Naive B cell (primary cell): ENCODE results near the gene SP100. TPM values are rescaled to one million over a fixed set of nuclear protein-coding genes. Genes with fewer than 3 reads are reported as not detected.

Experiments used
- ATAC-seq, 2 donors: fragments of 150-1000 bp; cut with Tn5 transposase; 2 replicates each; pipeline ENCODE4 v1.10.0; 2021; ENCODE audit warnings: low read depth in 2 of 2, mild to moderate bottlenecking in 2 of 2, moderate library complexity in 2 of 2
- DNase-seq: peaks from one replicate; pipeline ENCODE4 v3.0.0; 2022
- H3K27ac Mint-ChIP-seq, 6 donors: one replicate each; pipeline ENCODE4 v1.8.0; 2020 to 2022; ENCODE audit warnings: mild to moderate bottlenecking in 6 of 6, mixed read lengths in 6 of 6, moderate library complexity in 5 of 6, inconsistent platforms in 2 of 6
- H3K27me3 Mint-ChIP-seq, 3 donors: one replicate each; pipeline ENCODE4 v1.8.0; 2021 to 2022; ENCODE audit warnings: mixed read lengths in 3 of 3, mild to moderate bottlenecking in 1 of 3
- H3K36me3 Mint-ChIP-seq, 2 donors: one replicate each; pipeline ENCODE4 v1.8.0; 2020 to 2022; ENCODE audit warnings: mixed read lengths in 2 of 2, inconsistent platforms in 1 of 2, mild to moderate bottlenecking in 1 of 2
- H3K4me1 Mint-ChIP-seq, 3 donors: one replicate each; pipeline ENCODE4 v1.8.0; 2020 to 2022; ENCODE audit warnings: mixed read lengths in 3 of 3, inconsistent platforms in 1 of 3, mild to moderate bottlenecking in 1 of 3, moderate library complexity in 1 of 3
- H3K4me3 Mint-ChIP-seq, 8 donors: one replicate each; pipeline ENCODE4 v1.8.0; 2020 to 2022; ENCODE audit warnings: mild to moderate bottlenecking in 8 of 8, mixed read lengths in 8 of 8, moderate library complexity in 8 of 8, inconsistent platforms in 2 of 8
- H3K9me3 Mint-ChIP-seq, 7 donors: one replicate each; pipeline ENCODE4 v1.8.0; 2020 to 2022; ENCODE audit warnings: mixed read lengths in 7 of 7, mild to moderate bottlenecking in 5 of 7, inconsistent platforms in 2 of 7, moderate library complexity in 1 of 7
- polyA plus RNA-seq, 6 donors: library from polyadenylated mRNA; unstranded; fragments of 300-500 nt; fragmentation: Illumina TruSeq; gene quantifications; one replicate each; pipeline ENCODE4 v1.2.3, GENCODE V29; 2021; ENCODE audit warnings: low read depth in 6 of 6

The SP100 gene
- polyA plus RNA-seq, 6 donors from 2014 or later, result 188 to 428 (median 231) TPM

- H3K9me3 Mint-ChIP-seq, result peaks cover 17 to 34% (median 24%) of the 10 kb centered on the region in 7 donors
- H3K4me3 Mint-ChIP-seq, result no peak overlapping the region
- ATAC-seq, result no peak
- no peak for DNase-seq
- peaks cover 9 to 28% (median 14%) of the 10 kb centered on the region in 3 donors for H3K4me1 Mint-ChIP-seq
- H3K27me3 Mint-ChIP-seq, result no peaks in the 10 kb centered on the region
- H3K36me3 Mint-ChIP-seq, result peaks cover 18 to 32% of the 10 kb centered on the region in 2 donors
- no peak overlapping the region for H3K27ac Mint-ChIP-seq
Measured at GRCh38 chr2:230577114-230577513, 161.1 kb downstream of the SP100 start.

- H3K27me3 Mint-ChIP-seq, result no peaks in the 10 kb centered on the region
- peaks cover 18 to 35% (median 26%) of the 10 kb centered on the region in 7 donors for H3K9me3 Mint-ChIP-seq
- H3K36me3 Mint-ChIP-seq, result peaks cover 25 to 40% of the 10 kb centered on the region in 2 donors
- H3K27ac Mint-ChIP-seq, result no peak overlapping the region
- ATAC-seq (no peak), DNase-seq (no peak)
- H3K4me3 Mint-ChIP-seq, result no peak overlapping the region
- peaks cover 17 to 34% (median 24%) of the 10 kb centered on the region in 3 donors for H3K4me1 Mint-ChIP-seq
Measured at GRCh38 chr2:230578106-230578505, 162.1 kb downstream of the SP100 start.

- Mint-ChIP-seq H3K27ac (peak overlapping the region; percentile 58 to 98 (median 80)), H3K4me3 (peak overlapping the region in 6 of 8 donors; percentile 8 to 88 (median 54)), H3K9me3 (peaks cover 4 to 15% (median 10%) of the 10 kb centered on the region in 7 donors), H3K36me3 (peaks cover 15 to 16% of the 10 kb centered on the region in 2 donors), H3K4me1 (peaks cover 31 to 42% (median 40%) of the 10 kb centered on the region in 3 donors), H3K27me3 (no peaks in the 10 kb centered on the region)
- peak; percentile 90 to 91 for ATAC-seq
- peak; percentile 57 for DNase-seq
Measured at GRCh38 chr2:230582851-230583283, 166.9 kb downstream of the SP100 start.

- Mint-ChIP-seq H3K4me3 (peak overlapping the region in 5 of 8 donors; percentile 8 to 88 (median 54)), H3K4me1 (peaks cover 36 to 46% (median 41%) of the 10 kb centered on the region in 3 donors), H3K9me3 (peaks cover 4 to 17% (median 10%) of the 10 kb centered on the region in 7 donors), H3K36me3 (peaks cover 15 to 16% of the 10 kb centered on the region in 2 donors), H3K27ac (peak overlapping the region in 4 of 6 donors; percentile 68 to 98 (median 81)), H3K27me3 (no peaks in the 10 kb centered on the region)
- ATAC-seq, result peak in 1 of 2 donors; percentile 32
- DNase-seq, result no peak
Measured at GRCh38 chr2:230583581-230583980, 167.6 kb downstream of the SP100 start.

- peaks cover 53 to 67% (median 62%) of the 10 kb centered on the region in 3 donors for H3K4me1 Mint-ChIP-seq
- H3K4me3 Mint-ChIP-seq, result no peak overlapping the region
- peaks cover 22 to 25% of the 10 kb centered on the region in 2 donors for H3K36me3 Mint-ChIP-seq
- DNase-seq (no peak), ATAC-seq (no peak)
- H3K27me3 Mint-ChIP-seq, result no peaks in the 10 kb centered on the region
- H3K9me3 Mint-ChIP-seq, result peaks cover 7 to 28% (median 15%) of the 10 kb centered on the region in 7 donors
- H3K27ac Mint-ChIP-seq, result peak overlapping the region in 3 of 6 donors; percentile 20 to 94 (median 44)
Measured at GRCh38 chr2:230586328-230586982, 170.5 kb downstream of the SP100 start.

- Mint-ChIP-seq H3K4me3 (no peak overlapping the region), H3K27ac (peak overlapping the region in 3 of 6 donors; percentile 81 to 88 (median 87)), H3K27me3 (no peaks in the 10 kb centered on the region), H3K4me1 (peaks cover 49 to 71% (median 64%) of the 10 kb centered on the region in 3 donors), H3K36me3 (peaks cover 9 to 10% of the 10 kb centered on the region in 2 donors), H3K9me3 (peaks cover 3 to 15% (median 6%) of the 10 kb centered on the region in 7 donors)
- no peak for DNase-seq
- no peak for ATAC-seq
Measured at GRCh38 chr2:230589025-230589424, 173.0 kb downstream of the SP100 start.

- Mint-ChIP-seq H3K4me1 (peaks cover 50 to 74% (median 68%) of the 10 kb centered on the region in 3 donors), H3K36me3 (peaks cover 9 to 10% of the 10 kb centered on the region in 2 donors), H3K27ac (peak overlapping the region; percentile 46 to 88 (median 80)), H3K27me3 (no peaks in the 10 kb centered on the region), H3K9me3 (peaks cover 3 to 15% (median 6%) of the 10 kb centered on the region in 7 donors), H3K4me3 (peak overlapping the region; percentile 0 to 66 (median 54))
- ATAC-seq (peak; percentile 96 to 97), DNase-seq (peak; percentile 73)
Measured at GRCh38 chr2:230589497-230590015, 173.6 kb downstream of the SP100 start.

- H3K27ac Mint-ChIP-seq, result peak overlapping the region in 4 of 6 donors; percentile 1 to 87 (median 48)
- peaks cover 6 to 10% of the 10 kb centered on the region in 2 donors for H3K36me3 Mint-ChIP-seq
- ATAC-seq, result no peak
- H3K4me1 Mint-ChIP-seq, result peaks cover 53 to 78% (median 69%) of the 10 kb centered on the region in 3 donors
- no peak for DNase-seq
- H3K27me3 Mint-ChIP-seq, result no peaks in the 10 kb centered on the region
- H3K4me3 Mint-ChIP-seq, result peak overlapping the region in 2 of 8 donors; percentile 21 to 63
- peaks cover 3 to 15% (median 6%) of the 10 kb centered on the region in 7 donors for H3K9me3 Mint-ChIP-seq
Measured at GRCh38 chr2:230590333-230590732, 174.3 kb downstream of the SP100 start.

- Mint-ChIP-seq H3K27me3 (no peaks in the 10 kb centered on the region), H3K4me1 (peaks cover 64 to 85% (median 78%) of the 10 kb centered on the region in 3 donors), H3K9me3 (peaks cover 6 to 15% (median 8%) of the 10 kb centered on the region in 7 donors), H3K27ac (peak overlapping the region in 3 of 6 donors; percentile 72 to 91 (median 76)), H3K36me3 (peaks cover 6 to 10% of the 10 kb centered on the region in 2 donors), H3K4me3 (peak overlapping the region in 2 of 8 donors; percentile 31 to 52)
- DNase-seq, result no peak
- ATAC-seq, result no peak
Measured at GRCh38 chr2:230591850-230592249, 175.8 kb downstream of the SP100 start.

- Mint-ChIP-seq H3K27me3 (no peaks in the 10 kb centered on the region), H3K4me3 (peak overlapping the region in 5 of 8 donors; percentile 4 to 76 (median 40))
- no peak for ATAC-seq
Measured at GRCh38 chr2:230592775-230593174, 176.8 kb downstream of the SP100 start.

More at GRCh38 chr2:230592775-230593174, 176.8 kb downstream of the SP100 start:
- peaks cover 71 to 93% (median 87%) of the 10 kb centered on the region in 3 donors for H3K4me1 Mint-ChIP-seq
- peaks cover 6 to 20% (median 11%) of the 10 kb centered on the region in 7 donors for H3K9me3 Mint-ChIP-seq
- H3K36me3 Mint-ChIP-seq, result peaks cover 6 to 10% of the 10 kb centered on the region in 2 donors
- H3K27ac Mint-ChIP-seq, result peak overlapping the region in 3 of 6 donors; percentile 66 to 96 (median 72)
- no peak for DNase-seq

Other genes with a start within 250 kb of the SP100 start
- 100 to 1,000 TPM; 136 to 237 (median 203) TPM for gene SP110, start 196.2 kb upstream of the SP100 start, polyA plus RNA-seq
- gene SP140, start 190.5 kb upstream of the SP100 start, polyA plus RNA-seq, result 10 to 100 TPM; 65.4 to 95.3 (median 76.7) TPM
- gene SP140L, start 89.0 kb upstream of the SP100 start, polyA plus RNA-seq, result 10 to 100 TPM; 48.5 to 82.4 (median 54.0) TPM